PC-3 (cell line): Measurements from ENCODE around the gene FAM187B. TPM values are rescaled to one million over a fixed set of nuclear protein-coding genes. Genes with fewer than 3 reads are reported as not detected.
A peak's percentile ranks its signal among the peaks of the same experiment; 100 is the strongest.

ENCODE experiments used
- ATAC-seq: fragments of 200-7000 bp; cut with Tn5 transposase; 2 replicates; pipeline ENCODE4 v1.9.1; 2020; ENCODE audit warnings: mild to moderate bottlenecking, moderate library complexity
- BruUV-seq: library from RNA; stranded (reverse); fragments of 400-500 nt; replicated peaks from 2 replicates; lab custom pipeline; 2021; lab: Mats Ljungman, UMichigan
- CTCF ChIA-PET: fragments of 300-600 bp; sonication (Branson Sonifier 250); formaldehyde crosslinking; loops from one replicate; lab custom pipeline; 2022; ENCODE audit warnings: antibody characterized with exemption; lab: Charles Lee
- POLR2A ChIA-PET: fragments of 300-600 bp; sonication (Branson Sonifier 250); formaldehyde crosslinking; loops from one replicate; lab custom pipeline; 2022; ENCODE audit warnings: antibody characterized with exemption; ENCODE audit not compliant: unreplicated experiment; lab: Charles Lee
- DNase-seq: peaks from one replicate; pipeline ENCODE4 v3.0.0-alpha.2; 2015
- H2AFZ ChIP-seq: fragments of 300-600 bp; sonication (generic); 2 replicates; pipeline ENCODE4 v1.6.0; 2016; ENCODE audit warnings: antibody characterized with exemption, low read length
- H3F3A ChIP-seq: fragments of 300-600 bp; sonication (generic); one replicate; pipeline ENCODE4 v1.6.0; 2017; ENCODE audit warnings: antibody characterized with exemption, low read length, control low read depth, mild to moderate bottlenecking; ENCODE audit not compliant: unreplicated experiment
- H3K27ac ChIP-seq: fragments of 300-600 bp; sonication (generic); 2 replicates; pipeline ENCODE4 v1.5.1; 2016; ENCODE audit warnings: mild to moderate bottlenecking, low read length
- H3K27me3 ChIP-seq: fragments of 300-600 bp; sonication (generic); 2 replicates; pipeline ENCODE4 v1.6.1; 2016; ENCODE audit warnings: low read length, mixed read lengths
- H3K36me3 ChIP-seq: fragments of 300-600 bp; sonication (generic); 2 replicates; pipeline ENCODE4 v1.6.1; 2016; ENCODE audit warnings: low read depth, mixed run types, low read length, mixed read lengths
- H3K4me1 ChIP-seq: fragments of 300-600 bp; sonication (generic); 2 replicates; pipeline ENCODE4 v1.5.1; 2016; ENCODE audit warnings: low read length; ENCODE audit not compliant: insufficient read depth
- H3K4me2 ChIP-seq: fragments of 300-600 bp; sonication (generic); 2 replicates; pipeline ENCODE4 v1.6.0; 2016; ENCODE audit warnings: low read length
- H3K4me3 ChIP-seq: fragments of 300-600 bp; sonication (generic); 2 replicates; pipeline ENCODE4 v1.5.1; 2016; ENCODE audit warnings: mild to moderate bottlenecking, low read length, mixed read lengths
- H3K79me2 ChIP-seq: fragments of 300-600 bp; sonication (generic); 2 replicates; pipeline ENCODE4 v1.6.1; 2017; ENCODE audit warnings: low read length, mixed read lengths
- H3K9ac ChIP-seq: fragments of 300-600 bp; sonication (generic); 2 replicates; pipeline ENCODE4 v1.6.0; 2016; ENCODE audit warnings: mild to moderate bottlenecking, low read length
- H3K9me2 ChIP-seq: fragments of 300-600 bp; sonication (generic); replicated peaks from 2 replicates; pipeline ENCODE4 v1.6.1; 2016; ENCODE audit warnings: mixed run types, low read length, mixed read lengths
- H3K9me3 ChIP-seq: fragments of 300-600 bp; sonication (generic); 2 replicates; pipeline ENCODE4 v1.6.1; 2016; ENCODE audit warnings: low read length, mixed read lengths
- H4K20me1 ChIP-seq: fragments of 300-600 bp; sonication (generic); 2 replicates; pipeline ENCODE4 v1.6.1; 2016; ENCODE audit warnings: low read length, mixed read lengths
- EZH2 ChIP-seq: fragments of 300-600 bp; sonication (generic); IDR thresholded peaks from one replicate; pipeline ENCODE4 v1.6.1; 2017; ENCODE audit warnings: antibody characterized with exemption, mild to moderate bottlenecking, low read length; ENCODE audit not compliant: unreplicated experiment
- EZH2phosphoT487 ChIP-seq: fragments of 300-600 bp; sonication (generic); IDR thresholded peaks from 2 replicates; pipeline ENCODE4 v1.6.1; 2018; ENCODE audit warnings: mild to moderate bottlenecking, antibody characterized with exemption, low read length, borderline replicate concordance
- intact Hi-C: fragments of 100-400 bp; cut with micrococcal nuclease; formaldehyde crosslinking; loops from 2 replicates; pipeline ENCODE4 v1.9.0; 2023
- total RNA-seq: library from RNA; depleted of rRNA; stranded (reverse); fragments of >200 nt; gene quantifications from 2 replicates; pipeline ENCODE4 v1.2.3, GENCODE V29; 2014
- TF ChIP-seq, protein P1 (sequence below): fragments of 300-600 bp; sonication (generic); conservative IDR thresholded peaks from 2 replicates; pipeline ENCODE4 v1.5.1; 2017; ENCODE audit warnings: antibody characterized with exemption, low read depth, mild to moderate bottlenecking, low read length

Gene FAM187B
- total RNA-seq, 1 experiment from 2014 or later, result not detected

DNA sequence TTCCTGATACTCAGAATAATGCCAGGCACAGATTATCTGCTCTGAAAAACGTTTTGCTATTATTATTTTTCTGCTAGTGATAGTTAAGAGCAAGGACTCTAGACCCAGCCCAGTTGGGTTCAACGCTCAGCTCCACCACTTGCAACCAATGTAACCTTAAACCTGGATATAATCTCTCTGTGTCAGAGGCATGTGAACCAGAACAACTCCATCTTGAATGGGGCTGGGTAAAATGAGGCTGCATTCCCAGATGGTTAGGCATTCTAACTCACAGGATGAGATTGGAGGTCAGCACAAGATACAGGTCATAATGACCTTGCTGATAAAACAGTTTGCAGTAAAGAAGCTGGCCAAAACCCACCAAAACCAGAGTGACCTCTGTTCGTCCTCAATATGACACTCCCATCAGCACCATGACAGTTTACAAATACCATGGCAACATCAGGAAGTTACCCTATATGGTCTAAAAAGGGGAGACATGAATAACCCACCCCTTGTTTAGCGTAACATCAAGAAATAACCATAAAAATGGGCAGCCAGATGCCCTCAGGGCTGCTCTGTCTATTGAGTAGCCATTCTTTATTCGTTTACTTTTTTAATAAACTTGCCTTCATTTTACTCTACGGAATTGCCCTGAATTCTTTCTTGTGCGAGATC is 13.6 kb downstream of the FAM187B start:
- no peaks in the 10 kb centered on the region for H3F3A ChIP-seq
- H3K27me3 ChIP-seq, result no peaks in the 10 kb centered on the region
- peaks cover 11% of the 10 kb centered on the region for H3K4me1 ChIP-seq
- CTCF ChIA-PET, result no interaction called here
- no peak for DNase-seq
- no peak for ATAC-seq
- POLR2A ChIA-PET, result no interaction called here
- BruUV-seq, result no TSS peak
- TF ChIP-seq EZH2phosphoT487, result no peak
- TF ChIP-seq, protein P1, sequence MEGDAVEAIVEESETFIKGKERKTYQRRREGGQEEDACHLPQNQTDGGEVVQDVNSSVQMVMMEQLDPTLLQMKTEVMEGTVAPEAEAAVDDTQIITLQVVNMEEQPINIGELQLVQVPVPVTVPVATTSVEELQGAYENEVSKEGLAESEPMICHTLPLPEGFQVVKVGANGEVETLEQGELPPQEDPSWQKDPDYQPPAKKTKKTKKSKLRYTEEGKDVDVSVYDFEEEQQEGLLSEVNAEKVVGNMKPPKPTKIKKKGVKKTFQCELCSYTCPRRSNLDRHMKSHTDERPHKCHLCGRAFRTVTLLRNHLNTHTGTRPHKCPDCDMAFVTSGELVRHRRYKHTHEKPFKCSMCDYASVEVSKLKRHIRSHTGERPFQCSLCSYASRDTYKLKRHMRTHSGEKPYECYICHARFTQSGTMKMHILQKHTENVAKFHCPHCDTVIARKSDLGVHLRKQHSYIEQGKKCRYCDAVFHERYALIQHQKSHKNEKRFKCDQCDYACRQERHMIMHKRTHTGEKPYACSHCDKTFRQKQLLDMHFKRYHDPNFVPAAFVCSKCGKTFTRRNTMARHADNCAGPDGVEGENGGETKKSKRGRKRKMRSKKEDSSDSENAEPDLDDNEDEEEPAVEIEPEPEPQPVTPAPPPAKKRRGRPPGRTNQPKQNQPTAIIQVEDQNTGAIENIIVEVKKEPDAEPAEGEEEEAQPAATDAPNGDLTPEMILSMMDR, result no peak
- no peak for TF ChIP-seq EZH2
- H3K27ac ChIP-seq, result no peak overlapping the region
- no peaks in the 10 kb centered on the region for H3K79me2 ChIP-seq
- no peaks in the 10 kb centered on the region for H3K36me3 ChIP-seq
- no peak overlapping the region for H3K4me3 ChIP-seq
- no peaks in the 10 kb centered on the region for H3K9me2 ChIP-seq
- no peak overlapping the region for H3K4me2 ChIP-seq
- intact Hi-C loops, result no loop called here
- no peak overlapping the region for H3K9ac ChIP-seq
- H4K20me1 ChIP-seq, result no peaks in the 10 kb centered on the region
- no peak overlapping the region for H2AFZ ChIP-seq
- no peaks in the 10 kb centered on the region for H3K9me3 ChIP-seq

- intact Hi-C loops, result no loop called here
- no peak for TF ChIP-seq EZH2phosphoT487
- TF ChIP-seq, protein P1, result no peak
- Histone ChIP-seq H3K9me3 (no peaks in the 10 kb centered on the region), H2AFZ (peak overlapping the region; percentile 43), H4K20me1 (no peaks in the 10 kb centered on the region), H3K4me1 (peaks cover 11% of the 10 kb centered on the region), H3K4me3 (no peak overlapping the region), H3K27ac (peak overlapping the region; percentile 34), H3K9me2 (no peaks in the 10 kb centered on the region), H3K79me2 (no peaks in the 10 kb centered on the region), H3F3A (no peaks in the 10 kb centered on the region), H3K27me3 (no peaks in the 10 kb centered on the region), H3K36me3 (no peaks in the 10 kb centered on the region), H3K9ac (no peak overlapping the region), H3K4me2 (peak overlapping the region; percentile 79)
- DNase-seq (peak; percentile 92), ATAC-seq (peak; percentile 92)
- POLR2A ChIA-PET, result no interaction called here
- CTCF ChIA-PET, result no interaction called here
- BruUV-seq, result no TSS peak
Measured at GRCh38 chr19:35213663-35214632, 14.6 kb downstream of the FAM187B start.
